Effector memory CD4-positive, alpha-beta T cell (primary cell): ENCODE measurements around the gene IL11RA.
"Not testable (repeated sequence)": the region's sequence is repeated elsewhere in the genome, so short reads cannot be mapped to it uniquely, and the experiment has no call there.

Experiments used
- DNase-seq, 3 donors: peaks; one replicate each; pipeline ENCODE4 v3.0.0-alpha.2; 2020
- H3K27ac ChIP-seq: 2 replicates; pipeline ENCODE4 v1.7.0; 2013; ENCODE audit warnings: mild to moderate bottlenecking, low read length, moderate library complexity; ENCODE audit not compliant: insufficient read depth, poor library complexity, severe bottlenecking
- H3K27me3 ChIP-seq: replicated peaks from 2 replicates; pipeline ENCODE4 v1.7.0; 2013; ENCODE audit warnings: mild to moderate bottlenecking, low read length; ENCODE audit not compliant: insufficient read depth, control insufficient read depth, poor library complexity, severe bottlenecking
- H3K36me3 ChIP-seq: 2 replicates; pipeline ENCODE4 v1.7.0; 2013; ENCODE audit warnings: mild to moderate bottlenecking, low read length, moderate library complexity; ENCODE audit not compliant: control insufficient read depth, insufficient read depth
- H3K4me1 ChIP-seq: 2 replicates; pipeline ENCODE4 v1.7.0; 2013; ENCODE audit warnings: low read length, mild to moderate bottlenecking; ENCODE audit not compliant: control insufficient read depth, insufficient read depth, poor library complexity, severe bottlenecking
- H3K4me3 ChIP-seq: 2 replicates; pipeline ENCODE4 v1.7.0; 2013; ENCODE audit warnings: low read length, low read depth, mild to moderate bottlenecking; ENCODE audit not compliant: insufficient read depth, poor library complexity, severe bottlenecking
- H3K9me3 ChIP-seq: 2 replicates; pipeline ENCODE4 v1.7.0; 2013; ENCODE audit warnings: mild to moderate bottlenecking, low read length, moderate library complexity; ENCODE audit not compliant: control insufficient read depth

The IL11RA gene

DNA sequence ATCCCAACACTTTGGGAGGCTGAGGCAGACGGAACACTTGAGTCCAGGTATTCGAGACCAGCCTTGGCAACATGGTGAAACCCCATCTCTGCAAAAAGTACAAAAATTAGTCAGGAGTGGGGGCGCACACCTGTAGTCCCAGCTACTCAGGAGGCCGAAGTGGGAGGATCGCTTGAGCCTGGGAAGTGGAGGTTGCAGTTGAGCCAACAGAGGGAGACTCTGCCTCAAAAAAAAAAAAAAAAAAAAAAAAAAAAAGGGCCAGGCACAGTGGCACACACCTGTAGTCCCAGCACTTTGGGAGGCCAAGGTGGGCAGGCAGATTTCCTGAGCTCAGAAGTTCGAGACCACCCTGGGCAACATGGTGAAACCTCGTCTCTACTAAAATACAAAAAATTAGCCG lies 12.7 kb upstream of the IL11RA start:
- DNase-seq, H3K4me3 ChIP-seq, H3K27me3 ChIP-seq, H3K9me3 ChIP-seq, H3K36me3 ChIP-seq, H3K27ac ChIP-seq: not testable (repeated sequence)
- H3K4me1 ChIP-seq: peaks cover 31% of the 10 kb centered on the region

DNA sequence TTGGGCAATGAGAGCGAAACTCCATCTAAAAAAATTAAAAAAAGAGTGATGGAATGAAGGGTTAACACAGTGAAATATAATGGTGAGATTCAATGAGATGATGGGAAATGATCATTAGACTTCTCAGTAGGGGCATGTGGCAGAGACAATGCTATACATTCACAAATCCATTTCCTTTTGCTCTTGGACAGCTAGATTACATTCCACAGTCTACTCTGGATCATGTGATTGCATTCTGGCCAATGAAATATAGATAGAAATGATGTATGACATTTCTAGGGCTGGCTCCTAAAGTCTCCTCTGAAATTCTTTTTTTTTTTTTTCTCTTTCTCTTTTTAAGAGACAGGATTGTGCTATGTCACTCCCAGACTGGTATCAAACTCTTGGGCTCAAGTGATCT lies 9.3 kb upstream of the IL11RA start:
- no peaks in the 10 kb centered on the region for H3K9me3 ChIP-seq
- DNase-seq: no peak

DNA sequence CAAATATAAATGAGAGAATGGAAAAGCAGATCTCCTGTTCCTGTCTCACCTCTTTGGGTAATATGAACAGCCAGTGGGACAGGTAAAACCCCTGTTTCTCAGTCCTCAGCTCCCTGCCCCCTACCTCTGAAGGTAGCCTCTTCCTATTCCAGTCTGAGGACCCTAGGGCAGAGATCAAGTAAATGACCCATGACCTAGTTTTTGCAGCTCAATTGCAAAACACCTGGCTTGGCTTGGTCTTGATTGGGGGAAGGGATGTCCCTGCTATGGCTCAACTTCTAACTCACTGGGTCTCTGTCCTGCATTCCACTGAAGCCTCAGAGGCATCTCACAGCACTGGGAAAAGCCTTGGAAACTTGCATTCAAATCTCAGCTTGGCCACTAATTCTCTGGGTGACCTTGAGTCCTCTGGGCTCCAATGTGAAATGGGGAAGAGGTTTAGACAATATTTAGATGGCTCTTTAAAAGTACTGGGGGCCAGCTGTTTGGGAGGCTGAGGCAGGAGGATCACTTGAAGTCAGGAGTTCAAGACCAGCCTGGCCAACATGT lies 7.1 kb upstream of the IL11RA start:
- Histone ChIP-seq H3K4me1 (peaks cover 19% of the 10 kb centered on the region), H3K4me3 (no peak overlapping the region), H3K9me3 (no peaks in the 10 kb centered on the region)

More for the DNA sequence above, 9.3 kb upstream of the IL11RA start:
- Histone ChIP-seq H3K27ac (no peak overlapping the region), H3K36me3 (no peaks in the 10 kb centered on the region), H3K27me3 (no peaks in the 10 kb centered on the region), H3K4me1 (peaks cover 16% of the 10 kb centered on the region), H3K4me3 (no peak overlapping the region)

DNA sequence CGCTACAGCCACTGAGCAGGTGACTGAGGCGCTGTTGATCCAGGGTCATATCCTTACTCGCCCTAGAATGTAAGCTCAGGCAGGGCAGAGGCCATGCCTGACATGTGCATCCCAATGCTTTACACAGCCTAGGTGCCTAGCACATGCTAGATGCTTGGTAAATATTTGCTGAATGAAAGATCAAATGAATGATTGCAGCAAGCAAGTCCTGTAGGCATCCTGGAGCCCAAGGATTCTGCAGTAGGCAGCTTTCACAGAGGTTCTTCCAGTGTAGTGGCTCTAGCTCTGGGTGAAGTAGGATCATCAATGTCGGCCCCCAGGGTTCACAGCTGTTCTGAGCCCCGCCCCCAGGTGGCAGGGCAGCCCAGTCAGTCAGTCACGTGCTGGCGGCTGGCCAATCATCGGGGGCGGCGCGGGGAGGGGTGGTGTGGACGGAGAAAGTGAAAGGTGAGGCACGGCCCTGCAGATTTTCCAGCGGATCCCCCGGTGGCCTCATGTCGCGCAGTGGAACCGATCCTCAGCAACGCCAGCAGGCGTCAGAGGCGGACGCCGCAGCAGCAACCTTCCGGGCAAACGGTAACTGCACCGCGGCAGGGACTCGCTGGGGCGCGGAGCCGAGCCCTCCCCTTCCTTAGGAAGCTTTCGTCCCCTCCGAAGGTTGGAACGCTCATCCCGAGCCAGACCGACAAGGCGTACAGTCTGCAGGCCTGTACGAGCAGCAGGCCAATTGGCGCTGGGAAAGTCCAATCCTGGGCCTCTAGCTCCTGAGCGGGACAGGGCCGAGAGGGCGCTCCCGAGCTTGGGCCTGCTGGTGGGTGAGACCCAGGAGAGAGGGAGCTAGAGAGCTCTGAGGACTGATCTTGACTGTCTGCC lies 5.5 kb upstream of the IL11RA start, which contains the start of gene GALT:
Gene GALT, plus strand, starts transcription at position 465 of the 873 bp plus-strand sequence. Its CDS starts 30 bp downstream, at position 495.
- DNase-seq: peak; percentile 87 to 97 (median 94)
- Histone ChIP-seq H3K4me1 (peaks cover 19% of the 10 kb centered on the region), H3K9me3 (no peaks in the 10 kb centered on the region), H3K36me3 (peaks cover 29% of the 10 kb centered on the region), H3K4me3 (peak within 1 kb of the TSS; percentile 88), H3K27ac (peak within 1 kb of the TSS; percentile 79), H3K27me3 (no peaks in the 10 kb centered on the region)

More for the DNA sequence above, 7.1 kb upstream of the IL11RA start:
- Histone ChIP-seq H3K27me3 (no peaks in the 10 kb centered on the region), H3K27ac (no peak overlapping the region), H3K36me3 (peaks cover 14% of the 10 kb centered on the region)
- no peak for DNase-seq

DNA sequence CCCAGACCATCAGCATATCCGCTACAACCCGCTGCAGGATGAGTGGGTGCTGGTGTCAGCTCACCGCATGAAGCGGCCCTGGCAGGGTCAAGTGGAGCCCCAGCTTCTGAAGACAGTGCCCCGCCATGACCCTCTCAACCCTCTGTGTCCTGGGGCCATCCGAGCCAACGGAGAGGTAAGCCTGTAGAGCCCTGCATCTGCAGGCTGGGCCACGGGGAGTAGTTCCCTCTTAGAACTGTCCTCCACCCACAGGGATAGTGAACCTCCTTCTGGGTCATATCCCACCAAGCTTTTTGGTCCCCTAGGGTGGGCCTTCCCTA lies 4.9 kb upstream of the IL11RA start:
- Histone ChIP-seq H3K27ac (peak overlapping the region; percentile 79), H3K4me1 (peaks cover 19% of the 10 kb centered on the region), H3K9me3 (no peaks in the 10 kb centered on the region), H3K36me3 (peaks cover 29% of the 10 kb centered on the region), H3K27me3 (no peaks in the 10 kb centered on the region), H3K4me3 (peak overlapping the region; percentile 88)
- DNase-seq: no peak

DNA sequence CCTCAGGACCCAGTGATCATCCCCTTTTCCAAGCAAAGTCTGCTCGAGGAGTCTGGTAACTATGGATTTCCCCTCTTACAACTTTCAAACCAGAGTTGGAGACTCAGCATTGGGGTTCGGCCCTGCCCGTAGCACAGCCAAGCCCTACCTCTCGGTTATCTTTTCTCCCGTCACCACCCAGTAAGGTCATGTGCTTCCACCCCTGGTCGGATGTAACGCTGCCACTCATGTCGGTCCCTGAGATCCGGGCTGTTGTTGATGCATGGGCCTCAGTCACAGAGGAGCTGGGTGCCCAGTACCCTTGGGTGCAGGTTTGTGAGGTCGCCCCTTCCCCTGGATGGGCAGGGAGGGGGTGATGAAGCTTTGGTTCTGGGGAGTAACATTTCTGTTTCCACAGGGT lies 4.3 kb upstream of the IL11RA start:
- DNase-seq: no peak
- Histone ChIP-seq H3K4me1 (peaks cover 25% of the 10 kb centered on the region), H3K36me3 (peaks cover 29% of the 10 kb centered on the region), H3K27ac (peak overlapping the region; percentile 79), H3K4me3 (peak overlapping the region; percentile 88), H3K27me3 (no peaks in the 10 kb centered on the region), H3K9me3 (no peaks in the 10 kb centered on the region)

DNA sequence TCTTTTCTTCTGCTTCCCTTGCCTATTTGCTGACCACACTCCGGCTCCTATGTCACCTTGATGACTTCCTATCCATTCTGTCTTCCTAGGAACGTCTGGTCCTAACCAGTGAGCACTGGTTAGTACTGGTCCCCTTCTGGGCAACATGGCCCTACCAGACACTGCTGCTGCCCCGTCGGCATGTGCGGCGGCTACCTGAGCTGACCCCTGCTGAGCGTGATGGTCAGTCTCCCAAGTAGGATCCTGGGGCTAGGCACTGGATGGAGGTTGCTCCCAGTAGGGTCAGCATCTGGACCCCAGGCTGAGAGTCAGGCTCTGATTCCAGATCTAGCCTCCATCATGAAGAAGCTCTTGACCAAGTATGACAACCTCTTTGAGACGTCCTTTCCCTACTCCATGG lies 3.3 kb upstream of the IL11RA start:
- H3K4me1 ChIP-seq: peaks cover 30% of the 10 kb centered on the region
- DNase-seq: no peak
- no peak overlapping the region for H3K27ac ChIP-seq
- H3K27me3 ChIP-seq: no peaks in the 10 kb centered on the region
- no peak overlapping the region for H3K4me3 ChIP-seq
- no peaks in the 10 kb centered on the region for H3K9me3 ChIP-seq
- H3K36me3 ChIP-seq: peaks cover 29% of the 10 kb centered on the region

DNA sequence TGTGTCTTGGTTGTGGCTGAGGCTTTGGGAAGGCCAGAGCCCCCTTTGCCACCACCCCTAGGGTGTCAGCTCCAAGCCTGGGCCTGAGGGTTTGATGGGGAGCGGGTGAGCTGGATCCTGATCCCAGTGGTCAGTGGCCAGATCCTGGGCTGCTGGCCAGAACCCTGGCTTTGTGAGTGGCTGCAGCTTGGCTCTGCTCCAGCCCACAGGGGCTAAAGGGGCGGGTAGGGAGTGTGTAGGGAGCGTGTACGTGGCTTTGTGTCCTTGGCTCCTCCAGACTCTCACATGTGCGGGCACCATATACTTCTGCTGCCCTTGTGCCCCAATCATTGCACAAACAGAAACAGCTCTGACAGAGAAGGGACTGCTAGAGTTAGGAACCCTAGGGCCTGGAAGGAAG lies 1.2 kb upstream of the IL11RA start:
- Histone ChIP-seq H3K4me1 (peaks cover 30% of the 10 kb centered on the region), H3K9me3 (no peaks in the 10 kb centered on the region), H3K27me3 (no peaks in the 10 kb centered on the region), H3K27ac (no peak overlapping the region), H3K36me3 (peaks cover 29% of the 10 kb centered on the region), H3K4me3 (no peak overlapping the region)
- DNase-seq: no peak

DNA sequence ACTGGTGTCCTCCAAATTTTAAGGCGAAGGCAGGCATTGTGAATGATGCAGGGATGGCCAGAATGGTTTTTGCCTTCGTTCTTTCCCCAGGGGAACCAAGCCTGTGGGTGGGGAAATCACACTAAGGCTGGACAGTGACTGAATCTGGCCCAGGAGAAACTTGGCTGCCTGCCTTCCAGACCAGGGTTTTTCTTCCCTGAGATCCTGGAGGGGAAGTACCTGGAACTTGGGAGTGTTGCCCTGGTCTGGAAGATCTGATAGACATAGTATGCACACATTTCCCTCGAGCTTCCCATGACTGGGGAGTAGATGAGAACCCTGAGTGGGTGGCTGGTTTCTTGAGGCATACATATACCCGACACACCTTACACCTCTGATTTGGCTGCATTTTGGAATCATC lies 664 bp upstream of the IL11RA start:
- DNase-seq: no peak
- no peaks in the 10 kb centered on the region for H3K9me3 ChIP-seq
- no peaks in the 10 kb centered on the region for H3K27me3 ChIP-seq
- peaks cover 29% of the 10 kb centered on the region for H3K36me3 ChIP-seq
- no peak overlapping the region for H3K27ac ChIP-seq
- peaks cover 30% of the 10 kb centered on the region for H3K4me1 ChIP-seq
- no peak overlapping the region for H3K4me3 ChIP-seq

DNA sequence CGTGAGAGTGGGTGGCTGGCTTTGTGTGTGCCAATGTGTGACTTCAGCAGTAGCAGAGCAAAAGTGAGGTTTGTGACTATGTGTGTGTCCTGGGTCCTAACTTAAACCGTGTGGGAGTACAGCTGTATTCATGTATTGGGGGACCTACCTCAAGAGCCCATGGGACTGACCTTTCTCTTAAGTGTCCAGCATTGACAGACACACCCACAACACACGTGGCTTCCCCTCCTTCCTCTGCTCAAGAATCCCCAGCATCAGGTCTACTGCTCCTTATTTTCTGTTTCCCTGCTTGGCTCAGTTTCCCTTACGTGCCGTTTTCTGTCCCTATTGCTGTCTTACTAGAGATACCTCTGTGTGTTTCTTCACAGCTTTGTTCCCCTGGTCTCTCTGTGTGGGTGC lies 616 bp downstream of the IL11RA start:
- no peaks in the 10 kb centered on the region for H3K9me3 ChIP-seq

More for the DNA sequence above, 616 bp downstream of the IL11RA start:
- Histone ChIP-seq H3K27ac (no peak overlapping the region), H3K27me3 (no peaks in the 10 kb centered on the region), H3K36me3 (peaks cover 29% of the 10 kb centered on the region), H3K4me1 (peaks cover 24% of the 10 kb centered on the region), H3K4me3 (no peak overlapping the region)
- no peak for DNase-seq
